ENCODE results near the gene BTBD9.

DNA sequence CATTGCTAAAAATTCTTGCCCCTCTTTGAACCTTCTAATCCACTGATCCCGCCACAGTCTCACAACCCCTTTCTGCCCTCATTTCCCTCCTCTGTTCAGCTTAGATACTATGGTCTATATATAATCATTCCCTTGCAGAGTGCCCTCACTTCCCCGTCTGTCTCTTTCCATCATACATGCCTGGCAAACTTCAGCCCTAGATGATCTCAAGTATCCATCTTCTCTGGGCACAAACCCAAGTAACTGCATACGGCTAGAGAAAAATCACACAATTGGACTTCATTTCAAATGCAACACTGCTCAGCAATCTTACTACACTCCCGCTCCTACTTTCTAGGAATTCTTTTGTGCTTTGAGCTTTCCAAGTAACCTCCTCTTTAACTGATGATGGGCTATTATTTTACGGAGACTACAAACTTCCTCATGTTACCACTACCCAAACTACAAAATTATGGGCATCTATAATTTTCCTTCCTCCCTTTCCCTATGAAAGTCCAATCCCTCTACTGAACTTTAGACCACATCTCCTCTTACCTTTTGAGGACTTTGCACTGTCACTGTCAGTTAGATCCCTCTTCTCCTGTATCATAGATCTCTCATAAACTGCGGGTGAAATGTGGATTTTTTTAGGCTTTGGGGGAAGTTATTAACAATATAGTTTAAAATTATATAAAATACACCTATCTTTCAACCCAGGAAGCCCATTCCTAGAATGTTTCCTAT is 135.6 kb downstream of the BTBD9 start:
- TF ChIP-seq EZH2phosphoT487 (IDR thresholded peaks at IDR 0.05; ENCODE audit: borderline replicate concordance, low read length): no peak
- TF ChIP-seq, protein P1, sequence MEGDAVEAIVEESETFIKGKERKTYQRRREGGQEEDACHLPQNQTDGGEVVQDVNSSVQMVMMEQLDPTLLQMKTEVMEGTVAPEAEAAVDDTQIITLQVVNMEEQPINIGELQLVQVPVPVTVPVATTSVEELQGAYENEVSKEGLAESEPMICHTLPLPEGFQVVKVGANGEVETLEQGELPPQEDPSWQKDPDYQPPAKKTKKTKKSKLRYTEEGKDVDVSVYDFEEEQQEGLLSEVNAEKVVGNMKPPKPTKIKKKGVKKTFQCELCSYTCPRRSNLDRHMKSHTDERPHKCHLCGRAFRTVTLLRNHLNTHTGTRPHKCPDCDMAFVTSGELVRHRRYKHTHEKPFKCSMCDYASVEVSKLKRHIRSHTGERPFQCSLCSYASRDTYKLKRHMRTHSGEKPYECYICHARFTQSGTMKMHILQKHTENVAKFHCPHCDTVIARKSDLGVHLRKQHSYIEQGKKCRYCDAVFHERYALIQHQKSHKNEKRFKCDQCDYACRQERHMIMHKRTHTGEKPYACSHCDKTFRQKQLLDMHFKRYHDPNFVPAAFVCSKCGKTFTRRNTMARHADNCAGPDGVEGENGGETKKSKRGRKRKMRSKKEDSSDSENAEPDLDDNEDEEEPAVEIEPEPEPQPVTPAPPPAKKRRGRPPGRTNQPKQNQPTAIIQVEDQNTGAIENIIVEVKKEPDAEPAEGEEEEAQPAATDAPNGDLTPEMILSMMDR (conservative IDR thresholded peaks at IDR 0.05; ENCODE audit: low read depth, low read length): no peak
- TF ChIP-seq EZH2 (IDR thresholded peaks at IDR 0.05; ENCODE audit: low read length, unreplicated experiment): no peak

Data from PC-3 (cell line).